Posterior cingulate gyrus (tissue), 11 donors: ENCODE data around the gene STAT1.

Experiments
- DNase-seq, 10 donors: peaks; one replicate each; pipeline versions ENCODE4 v3.0.0 to v3.0.0-alpha.2; 2020 to 2021; ENCODE audit warnings: mixed read lengths in 3 of 10
- intact Hi-C: fragments of 100-400 bp; cut with DNase I; formaldehyde crosslinking; loops from one replicate; pipeline ENCODE4 v1.15.1; 2023

STAT1 gene

DNA sequence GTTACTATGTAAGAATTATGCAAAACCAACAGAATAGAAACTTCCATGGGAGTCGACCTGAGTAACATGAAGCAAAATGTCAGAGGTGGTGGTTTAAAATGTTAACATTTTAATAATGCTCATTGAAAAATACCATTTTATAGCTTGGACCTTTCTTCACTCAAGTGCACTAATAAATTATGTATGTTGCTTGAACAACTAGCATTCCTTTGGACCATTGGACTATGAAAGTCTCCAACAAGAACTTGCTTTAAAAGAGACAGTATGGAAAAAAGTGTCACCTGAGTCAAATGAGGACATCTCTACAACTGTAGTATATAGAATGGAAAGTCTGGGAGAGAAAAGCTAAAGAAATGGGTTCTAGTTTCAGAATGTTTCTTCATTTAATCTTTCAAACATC is 81.5 kb downstream of the STAT1 start:
- DNase-seq: no peak
- intact Hi-C loops: no loop called here

DNA sequence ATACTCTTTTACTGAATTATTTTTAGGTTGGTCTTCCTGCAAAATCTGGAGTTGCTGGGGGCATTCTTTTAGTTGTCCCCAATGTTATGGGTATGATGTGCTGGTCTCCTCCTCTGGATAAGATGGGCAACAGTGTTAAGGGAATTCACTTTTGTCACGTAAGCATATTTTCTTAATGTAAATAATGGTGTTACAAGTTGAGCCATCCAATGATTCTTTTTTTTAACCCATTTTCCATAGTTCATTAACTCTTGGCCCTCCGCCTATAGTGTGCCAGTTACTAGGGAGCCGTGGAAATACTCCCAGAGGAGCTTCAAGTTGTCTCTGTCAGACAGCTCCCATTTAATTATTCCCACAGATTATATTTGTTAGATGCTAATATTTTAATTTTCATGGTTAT is 83.6 kb downstream of the STAT1 start:
- intact Hi-C loops: no loop called here
- DNase-seq: no peak

DNA sequence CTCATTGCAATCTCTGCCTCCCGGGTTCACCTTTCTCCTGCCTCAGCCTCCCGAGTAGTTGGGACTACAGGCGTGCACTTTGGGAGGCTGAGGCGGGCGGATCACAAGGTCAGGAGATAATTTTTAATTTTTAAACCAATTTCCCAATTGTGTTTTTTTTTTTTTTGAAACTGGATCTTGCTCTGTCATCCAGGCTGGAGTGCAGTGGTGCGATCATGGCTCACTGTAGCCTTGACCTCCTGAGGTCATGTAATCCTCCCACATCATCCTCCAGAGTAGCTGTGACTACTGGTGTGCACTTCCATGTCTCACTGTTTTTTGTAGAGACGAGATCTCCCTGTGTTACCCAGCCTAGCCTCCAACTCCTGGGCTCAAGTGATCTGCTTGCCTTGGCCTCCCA is 84.1 kb downstream of the STAT1 start:
- no peak for DNase-seq
- intact Hi-C loops: no loop called here

DNA sequence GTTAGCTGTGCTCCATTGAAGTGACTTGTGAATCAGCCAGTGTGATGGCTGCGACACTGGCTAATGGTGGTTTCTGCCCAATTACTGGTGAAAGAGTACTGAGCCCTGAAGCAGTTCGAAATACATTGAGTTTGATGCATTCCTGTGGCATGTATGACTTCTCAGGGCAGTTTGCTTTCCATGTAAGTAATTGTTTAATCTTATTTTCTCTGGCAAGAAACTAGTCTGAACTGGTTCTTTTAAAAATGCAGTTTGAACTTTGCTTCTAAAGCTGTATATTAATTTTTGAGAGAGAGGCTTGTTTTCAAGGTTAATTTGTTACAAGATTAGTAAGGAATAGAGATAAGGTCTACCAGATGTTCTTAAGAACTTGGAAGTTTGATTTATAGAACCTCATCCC is 86.7 kb downstream of the STAT1 start:
- intact Hi-C loops: no loop called here
- no peak for DNase-seq

DNA sequence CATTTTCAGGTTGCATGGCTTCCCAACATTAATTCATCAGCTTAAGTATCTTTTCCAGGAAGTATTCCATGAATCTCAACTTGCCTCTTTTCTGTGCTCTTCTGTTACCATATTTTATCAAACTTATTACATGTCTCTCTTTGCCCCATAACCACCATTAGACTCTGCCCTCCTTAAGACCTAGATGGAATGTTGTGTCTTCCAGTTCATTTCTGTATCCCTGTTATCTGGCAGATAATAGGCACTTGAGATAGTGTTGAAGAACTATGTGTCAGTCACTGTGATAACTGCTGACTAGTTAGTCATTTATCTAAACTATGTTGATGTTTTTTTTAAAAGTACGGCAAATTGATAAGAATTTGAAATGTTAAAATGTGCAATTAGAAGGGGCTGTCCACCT is 91.6 kb downstream of the STAT1 start:
- intact Hi-C loops: no loop called here
- DNase-seq: no peak

DNA sequence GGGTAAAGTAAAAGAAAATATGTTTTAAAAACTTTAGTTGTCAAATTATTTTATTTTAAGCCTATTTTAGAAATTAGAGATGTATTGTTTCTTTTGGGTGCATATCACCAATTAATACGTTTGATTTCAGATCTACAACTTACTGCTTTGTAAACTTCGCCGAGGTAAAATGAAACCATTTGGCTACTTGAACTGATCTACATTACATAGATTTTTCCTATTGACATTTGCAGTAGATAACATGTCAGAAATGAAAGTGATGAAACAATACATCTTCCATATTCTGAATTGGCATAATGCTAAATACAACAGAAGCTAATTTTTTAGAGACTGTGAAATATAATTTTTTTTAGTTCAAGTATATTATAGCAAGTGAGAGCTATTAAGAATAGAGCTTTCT is 93.9 kb downstream of the STAT1 start:
- intact Hi-C loops: no loop called here
- no peak for DNase-seq
